Occipital lobe (tissue), 2 donors: ENCODE results near the gene VLDLR. TPM values are rescaled to one million over a fixed set of nuclear protein-coding genes. Genes with fewer than 3 reads are reported as not detected.

Experiments used
- DNase-seq: peaks from one replicate; lab custom pipeline; 2025; lab: John Stamatoyannopoulos, UW
- total RNA-seq: library from RNA; depleted of rRNA; stranded (reverse); fragments of >200 nt; gene quantifications from one replicate; pipeline ENCODE4 v1.2.3, GENCODE V29; 2014

Gene VLDLR
- total RNA-seq, 1 donor from 2014 or later = 45.7 TPM

- DNase-seq = peak; percentile 74
Measured at GRCh38 chr9:2620919-2621721, 467 bp upstream of the VLDLR start.

GRCh38 chr9:2622461-2623287 lies 1.1 kb downstream of the VLDLR start:
- DNase-seq = peak; percentile 36

GRCh38 chr9:2623288-2624050 lies 1.9 kb downstream of the VLDLR start:
- peak; percentile 60 for DNase-seq

- DNase-seq = no peak
Measured at GRCh38 chr9:2624051-2624682, 2.6 kb downstream of the VLDLR start.

- no peak for DNase-seq
Measured at GRCh38 chr9:2625427-2625826, 3.8 kb downstream of the VLDLR start.

GRCh38 chr9:2628919-2629318 lies 7.3 kb downstream of the VLDLR start:
- no peak for DNase-seq

GRCh38 chr9:2630158-2630557 lies 8.6 kb downstream of the VLDLR start:
- no peak for DNase-seq

- DNase-seq = no peak
Measured at GRCh38 chr9:2631263-2631662, 9.7 kb downstream of the VLDLR start.

GRCh38 chr9:2634153-2634552 lies 12.6 kb downstream of the VLDLR start:
- no peak for DNase-seq

GRCh38 chr9:2634818-2635217 lies 13.2 kb downstream of the VLDLR start:
- no peak for DNase-seq

GRCh38 chr9:2635922-2636321 lies 14.3 kb downstream of the VLDLR start:
- DNase-seq = no peak

- no peak for DNase-seq
Measured at GRCh38 chr9:2637390-2637789, 15.8 kb downstream of the VLDLR start.

GRCh38 chr9:2638871-2639673 lies 17.5 kb downstream of the VLDLR start:
- DNase-seq = no peak

GRCh38 chr9:2639786-2640185 lies 18.2 kb downstream of the VLDLR start:
- DNase-seq = no peak

- no peak for DNase-seq
Measured at GRCh38 chr9:2640570-2640969, 19.0 kb downstream of the VLDLR start.

GRCh38 chr9:2641033-2641432 lies 19.4 kb downstream of the VLDLR start:
- DNase-seq = no peak

GRCh38 chr9:2642068-2642467 lies 20.5 kb downstream of the VLDLR start:
- DNase-seq = no peak

- no peak for DNase-seq
Measured at GRCh38 chr9:2645569-2645968, 24.0 kb downstream of the VLDLR start.

- no peak for DNase-seq
Measured at GRCh38 chr9:2655411-2655901, 33.9 kb downstream of the VLDLR start.

GRCh38 chr9:2657427-2657826 lies 35.8 kb downstream of the VLDLR start:
- DNase-seq = no peak
